ENCODE measurements around the gene MTHFD2.
A peak's percentile ranks its signal among the peaks of the same experiment; 100 is the strongest.

Gene MTHFD2

GRCh38 chr2:74198461-74199274, at the start of gene MTHFD2:
Gene MTHFD2, plus strand, starts transcription at chr2:74198615. Its CDS starts 27 bp downstream, at chr2:74198642.
- H3K9me3 Mint-ChIP-seq: peaks cover 4% of the 10 kb centered on the region
- H3K4me1 Mint-ChIP-seq (ENCODE audit: low read depth): peaks cover 45% of the 10 kb centered on the region
- DNase-seq: peak; percentile 94
- no peaks in the 10 kb centered on the region for H3K27me3 Mint-ChIP-seq
- H3K36me3 Mint-ChIP-seq (ENCODE audit: low read depth): peaks cover 50% of the 10 kb centered on the region
- H3K27ac Mint-ChIP-seq: peak within 1 kb of the TSS; percentile 99
- peak within 1 kb of the TSS; percentile 90 for H3K4me3 Mint-ChIP-seq

GRCh38 chr2:74149247-74149525, 49.2 kb upstream of the MTHFD2 start:
- Mint-ChIP-seq H3K27me3 (no peaks in the 10 kb centered on the region), H3K9me3 (no peaks in the 10 kb centered on the region), H3K27ac (peak overlapping the region; percentile 31), H3K4me1 (ENCODE audit: low read depth) (peaks cover 5% of the 10 kb centered on the region), H3K4me3 (no peak overlapping the region), H3K36me3 (ENCODE audit: low read depth) (peaks cover 65% of the 10 kb centered on the region)
- DNase-seq: no peak

GRCh38 chr2:74149570-74150319, 48.7 kb upstream of the MTHFD2 start:
- Mint-ChIP-seq H3K4me1 (ENCODE audit: low read depth) (peaks cover 5% of the 10 kb centered on the region), H3K4me3 (no peak overlapping the region), H3K27me3 (no peaks in the 10 kb centered on the region), H3K9me3 (no peaks in the 10 kb centered on the region), H3K36me3 (ENCODE audit: low read depth) (peaks cover 64% of the 10 kb centered on the region), H3K27ac (peak overlapping the region; percentile 49)
- no peak for DNase-seq

GRCh38 chr2:74152954-74153353, 45.5 kb upstream of the MTHFD2 start:
- Mint-ChIP-seq H3K27ac (peak overlapping the region; percentile 84), H3K4me3 (no peak overlapping the region), H3K9me3 (no peaks in the 10 kb centered on the region), H3K27me3 (no peaks in the 10 kb centered on the region), H3K4me1 (ENCODE audit: low read depth) (peaks cover 2% of the 10 kb centered on the region), H3K36me3 (ENCODE audit: low read depth) (peaks cover 80% of the 10 kb centered on the region)
- DNase-seq: no peak

- no peak overlapping the region for H3K4me3 Mint-ChIP-seq
- H3K27me3 Mint-ChIP-seq: no peaks in the 10 kb centered on the region
- no peak for DNase-seq
- peaks cover 95% of the 10 kb centered on the region for H3K36me3 Mint-ChIP-seq (ENCODE audit: low read depth)
- no peaks in the 10 kb centered on the region for H3K9me3 Mint-ChIP-seq
- H3K27ac Mint-ChIP-seq: peak overlapping the region; percentile 40
- peaks cover 4% of the 10 kb centered on the region for H3K4me1 Mint-ChIP-seq (ENCODE audit: low read depth)
These were observed 42.6 kb upstream of the MTHFD2 start for GRCh38 chr2:74155830-74156229.

- Mint-ChIP-seq H3K4me3 (no peak overlapping the region), H3K4me1 (ENCODE audit: low read depth) (peaks cover 12% of the 10 kb centered on the region), H3K27me3 (no peaks in the 10 kb centered on the region), H3K27ac (no peak overlapping the region), H3K36me3 (ENCODE audit: low read depth) (peaks cover 94% of the 10 kb centered on the region), H3K9me3 (no peaks in the 10 kb centered on the region)
- DNase-seq: no peak
These were observed 35.5 kb upstream of the MTHFD2 start for GRCh38 chr2:74162951-74163350.

- Mint-ChIP-seq H3K27me3 (no peaks in the 10 kb centered on the region), H3K9me3 (no peaks in the 10 kb centered on the region), H3K4me1 (ENCODE audit: low read depth) (peaks cover 22% of the 10 kb centered on the region), H3K4me3 (no peak overlapping the region), H3K36me3 (ENCODE audit: low read depth) (peaks cover 93% of the 10 kb centered on the region), H3K27ac (no peak overlapping the region)
- no peak for DNase-seq
These were observed 33.7 kb upstream of the MTHFD2 start for GRCh38 chr2:74164761-74165160.

- no peak overlapping the region for H3K4me3 Mint-ChIP-seq
- peaks cover 31% of the 10 kb centered on the region for H3K4me1 Mint-ChIP-seq (ENCODE audit: low read depth)
- H3K27me3 Mint-ChIP-seq: no peaks in the 10 kb centered on the region
- peak overlapping the region; percentile 88 for H3K27ac Mint-ChIP-seq
- peaks cover 86% of the 10 kb centered on the region for H3K36me3 Mint-ChIP-seq (ENCODE audit: low read depth)
- no peak for DNase-seq
- H3K9me3 Mint-ChIP-seq: no peaks in the 10 kb centered on the region
These were observed 29.7 kb upstream of the MTHFD2 start for GRCh38 chr2:74168739-74169138.

GRCh38 chr2:74174909-74175308, 23.5 kb upstream of the MTHFD2 start:
- Mint-ChIP-seq H3K27me3 (no peaks in the 10 kb centered on the region), H3K36me3 (ENCODE audit: low read depth) (peaks cover 67% of the 10 kb centered on the region), H3K4me3 (peak overlapping the region; percentile 92), H3K9me3 (no peaks in the 10 kb centered on the region), H3K4me1 (ENCODE audit: low read depth) (peaks cover 49% of the 10 kb centered on the region), H3K27ac (peak overlapping the region; percentile 30)
- no peak for DNase-seq

GRCh38 chr2:74177696-74178095, 20.7 kb upstream of the MTHFD2 start:
- Mint-ChIP-seq H3K9me3 (no peaks in the 10 kb centered on the region), H3K4me1 (ENCODE audit: low read depth) (peaks cover 52% of the 10 kb centered on the region), H3K27ac (peak overlapping the region; percentile 97), H3K4me3 (peak overlapping the region; percentile 92), H3K36me3 (ENCODE audit: low read depth) (peaks cover 43% of the 10 kb centered on the region), H3K27me3 (no peaks in the 10 kb centered on the region)
- DNase-seq: no peak

GRCh38 chr2:74178211-74179062, 20.0 kb upstream of the MTHFD2 start, which contains the start of gene MOB1A:
Gene MOB1A, minus strand, starts transcription at chr2:74178879. Its CDS starts 205 bp downstream, at chr2:74178674.
- peak within 1 kb of the TSS; percentile 97 for H3K27ac Mint-ChIP-seq

GRCh38 chr2:74179063-74179865, 19.2 kb upstream of the MTHFD2 start:
- H3K4me3 Mint-ChIP-seq: peak overlapping the region; percentile 92
- H3K36me3 Mint-ChIP-seq (ENCODE audit: low read depth): peaks cover 37% of the 10 kb centered on the region
- no peaks in the 10 kb centered on the region for H3K27me3 Mint-ChIP-seq
- DNase-seq: no peak
- peaks cover 46% of the 10 kb centered on the region for H3K4me1 Mint-ChIP-seq (ENCODE audit: low read depth)
- peak overlapping the region; percentile 97 for H3K27ac Mint-ChIP-seq
- H3K9me3 Mint-ChIP-seq: no peaks in the 10 kb centered on the region

More at GRCh38 chr2:74178211-74179062, 20.0 kb upstream of the MTHFD2 start, which contains the start of gene MOB1A:
- Mint-ChIP-seq H3K4me1 (ENCODE audit: low read depth) (peaks cover 48% of the 10 kb centered on the region), H3K9me3 (no peaks in the 10 kb centered on the region), H3K27me3 (no peaks in the 10 kb centered on the region), H3K4me3 (peak within 1 kb of the TSS; percentile 92), H3K36me3 (ENCODE audit: low read depth) (peaks cover 38% of the 10 kb centered on the region)
- DNase-seq: peak; percentile 99

- DNase-seq: no peak
These were observed 16.7 kb upstream of the MTHFD2 start for GRCh38 chr2:74181739-74182138.

GRCh38 chr2:74183878-74184277, 14.5 kb upstream of the MTHFD2 start:
- DNase-seq: no peak
- H3K4me1 Mint-ChIP-seq (ENCODE audit: low read depth): peaks cover 31% of the 10 kb centered on the region
- H3K27me3 Mint-ChIP-seq: no peaks in the 10 kb centered on the region
- no peak overlapping the region for H3K4me3 Mint-ChIP-seq
- no peaks in the 10 kb centered on the region for H3K9me3 Mint-ChIP-seq
- no peak overlapping the region for H3K27ac Mint-ChIP-seq
- no peaks in the 10 kb centered on the region for H3K36me3 Mint-ChIP-seq (ENCODE audit: low read depth)

More at GRCh38 chr2:74181739-74182138, 16.7 kb upstream of the MTHFD2 start:
- Mint-ChIP-seq H3K36me3 (ENCODE audit: low read depth) (peaks cover 14% of the 10 kb centered on the region), H3K27me3 (no peaks in the 10 kb centered on the region), H3K9me3 (no peaks in the 10 kb centered on the region), H3K27ac (no peak overlapping the region), H3K4me3 (no peak overlapping the region), H3K4me1 (ENCODE audit: low read depth) (peaks cover 36% of the 10 kb centered on the region)
